Body of pancreas (tissue), 4 donors: ENCODE results near the gene GRAMD1C. TPM values are rescaled to one million over a fixed set of nuclear protein-coding genes. Genes with fewer than 3 reads are reported as not detected.

Experiments
- ATAC-seq: fragments of 150-250 bp; one replicate; pipeline ENCODE4 v1.9.1; 2016
- DNase-seq, 4 donors: peaks; one replicate each; pipeline ENCODE4 v3.0.0-alpha.2; 2019
- H3K27ac ChIP-seq, 4 donors: fragments of 200-600 bp; sonication (generic); 1 replicate in 3 of 4; 2 replicates in 1 of 4; pipeline versions ENCODE4 v1.5.1 to v1.6.1; 2016 to 2019; ENCODE audit warnings: mild to moderate bottlenecking in 1 of 4, mixed read lengths in 1 of 4, moderate library complexity in 1 of 4
- H3K27me3 ChIP-seq, 2 donors: fragments of 200-600 bp; sonication (generic); one replicate each; pipeline ENCODE4 v1.6.0; 2016; ENCODE audit warnings: mild to moderate bottlenecking in 1 of 2
- H3K36me3 ChIP-seq, 2 donors: fragments of 200-600 bp; sonication (generic); replicated peaks in 1 of 2; 2 replicates each; pipeline ENCODE4 v1.5.1; 2016; ENCODE audit warnings: low read depth in 2 of 2; ENCODE audit not compliant: insufficient read depth in 1 of 2
- H3K4me1 ChIP-seq: fragments of 200-600 bp; sonication (generic); one replicate; pipeline ENCODE4 v1.6.0; 2016
- H3K4me3 ChIP-seq, 2 donors: fragments of 200-600 bp; sonication (generic); 1 replicate in 1 of 2; 2 replicates in 1 of 2; pipeline ENCODE4 v1.5.1; 2016 to 2019
- H3K9me3 ChIP-seq, 3 donors: fragments of 200-600 bp; sonication (generic); 1 replicate in 2 of 3; 2 replicates in 1 of 3; pipeline ENCODE4 v1.5.1; 2016
- POLR2A ChIP-seq, 3 donors: fragments of 450-650 bp; IDR thresholded peaks; one replicate each; pipeline ENCODE4 v1.6.1; 2016; ENCODE audit warnings: antibody characterized with exemption in 3 of 3, mild to moderate bottlenecking in 2 of 3
- WGBS, 2 donors: methylation state at CpG; one replicate each; pipeline ENCODE4 v1.1.5; 2017; 5-methylcytosine and 5-hydroxymethylcytosine counted together
- intact Hi-C: fragments of 100-400 bp; cut with DNase I; formaldehyde crosslinking; loops from one replicate; pipeline ENCODE4 v1.15.1; 2023
- total RNA-seq, 2 donors: library from RNA; depleted of rRNA; stranded (reverse); fragments of >200 nt; gene quantifications; one replicate each; pipeline ENCODE4 v1.1.0, GENCODE V29; 2016
- TF ChIP-seq, protein P1 (sequence below), 7 experiments: fragments of 450-650 bp in 4 of 7; fragments of 200-600 bp in 3 of 7; sonication (generic) in 3 of 7; IDR thresholded peaks; one replicate each; pipeline ENCODE4 v1.5.1; 2016 to 2019; ENCODE audit warnings: antibody characterized with exemption in 7 of 7

The GRAMD1C gene
- 10 to 100 TPM; 18.5 to 27.0 TPM for total RNA-seq

GRCh38 chr3:113838631-113839209 is at the start of gene GRAMD1C:
Gene GRAMD1C (plus strand): TSS chr3:113838788. CDS start chr3:113838910, 122 bp downstream.
- no peaks in the 10 kb centered on the region for H3K36me3 ChIP-seq
- no peaks in the 10 kb centered on the region for H3K9me3 ChIP-seq
- WGBS, 2 donors = 0 to 1% methylated on average over 16 to 47 of the region's 48 CpGs
- intact Hi-C loops = no loop called here
- H3K27me3 ChIP-seq = no peaks in the 10 kb centered on the region
- peak; percentile 88 for ATAC-seq
- TF ChIP-seq POLR2A (IDR thresholded peaks at IDR 0.05) = peak; percentile 10 to 65 (median 61)
- TF ChIP-seq, protein P1, sequence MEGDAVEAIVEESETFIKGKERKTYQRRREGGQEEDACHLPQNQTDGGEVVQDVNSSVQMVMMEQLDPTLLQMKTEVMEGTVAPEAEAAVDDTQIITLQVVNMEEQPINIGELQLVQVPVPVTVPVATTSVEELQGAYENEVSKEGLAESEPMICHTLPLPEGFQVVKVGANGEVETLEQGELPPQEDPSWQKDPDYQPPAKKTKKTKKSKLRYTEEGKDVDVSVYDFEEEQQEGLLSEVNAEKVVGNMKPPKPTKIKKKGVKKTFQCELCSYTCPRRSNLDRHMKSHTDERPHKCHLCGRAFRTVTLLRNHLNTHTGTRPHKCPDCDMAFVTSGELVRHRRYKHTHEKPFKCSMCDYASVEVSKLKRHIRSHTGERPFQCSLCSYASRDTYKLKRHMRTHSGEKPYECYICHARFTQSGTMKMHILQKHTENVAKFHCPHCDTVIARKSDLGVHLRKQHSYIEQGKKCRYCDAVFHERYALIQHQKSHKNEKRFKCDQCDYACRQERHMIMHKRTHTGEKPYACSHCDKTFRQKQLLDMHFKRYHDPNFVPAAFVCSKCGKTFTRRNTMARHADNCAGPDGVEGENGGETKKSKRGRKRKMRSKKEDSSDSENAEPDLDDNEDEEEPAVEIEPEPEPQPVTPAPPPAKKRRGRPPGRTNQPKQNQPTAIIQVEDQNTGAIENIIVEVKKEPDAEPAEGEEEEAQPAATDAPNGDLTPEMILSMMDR (IDR thresholded peaks at IDR 0.05) = peak; percentile 70 to 96 (median 88)
- H3K4me3 ChIP-seq = peak within 1 kb of the TSS; percentile 38 to 48
- H3K4me1 ChIP-seq = peaks cover 9% of the 10 kb centered on the region
- peak within 1 kb of the TSS; percentile 69 to 90 (median 86) for H3K27ac ChIP-seq
- DNase-seq = peak; percentile 85 to 93 (median 90)

DNA sequence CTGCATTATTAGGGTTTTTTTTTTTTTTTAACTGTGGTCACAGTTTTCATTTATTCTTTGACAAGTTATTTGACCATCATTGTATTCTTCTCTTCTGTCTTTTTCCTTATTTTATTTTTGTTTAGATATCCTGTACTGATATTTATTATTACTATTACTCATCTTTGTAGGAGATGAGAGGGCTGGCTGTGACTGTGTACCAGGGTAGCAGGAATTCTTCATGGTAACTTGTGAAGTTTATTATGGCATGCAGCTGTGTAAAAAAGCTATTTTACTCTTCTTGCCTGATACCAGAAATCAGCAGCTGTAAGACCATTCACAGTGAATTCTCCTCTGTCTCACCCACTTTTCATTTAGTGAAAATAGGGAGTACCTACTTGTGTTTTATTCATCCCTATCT is 47.2 kb upstream of the GRAMD1C start:
- H3K36me3 ChIP-seq = peaks cover 0 to 17% of the 10 kb centered on the region in 2 donors

GRCh38 chr3:113794526-113794925 is 44.1 kb upstream of the GRAMD1C start:
- 84 to 96% methylated on average over 4 of the region's 4 CpGs for WGBS, 2 donors
- no peaks in the 10 kb centered on the region for H3K4me1 ChIP-seq

More for the DNA sequence above, 47.2 kb upstream of the GRAMD1C start:
- H3K27ac ChIP-seq = no peak overlapping the region
- no peak overlapping the region for H3K4me3 ChIP-seq
- H3K9me3 ChIP-seq = no peaks in the 10 kb centered on the region
- ATAC-seq = no peak
- DNase-seq = no peak
- intact Hi-C loops = no loop called here
- H3K4me1 ChIP-seq = no peaks in the 10 kb centered on the region
- no peaks in the 10 kb centered on the region for H3K27me3 ChIP-seq
- TF ChIP-seq, protein P1 (IDR thresholded peaks at IDR 0.05) = no peak
- TF ChIP-seq POLR2A (IDR thresholded peaks at IDR 0.05) = no peak

GRCh38 chr3:113795693-113796092 is 42.9 kb upstream of the GRAMD1C start:
- DNase-seq = no peak
- peaks cover 0 to 17% of the 10 kb centered on the region in 2 donors for H3K36me3 ChIP-seq
- TF ChIP-seq, protein P1 (IDR thresholded peaks at IDR 0.05) = no peak
- H3K27me3 ChIP-seq = no peaks in the 10 kb centered on the region
- WGBS, 2 donors = 69 to 76% methylated on average over 4 of the region's 4 CpGs
- H3K9me3 ChIP-seq = no peaks in the 10 kb centered on the region
- H3K27ac ChIP-seq = no peak overlapping the region
- intact Hi-C loops = no loop called here
- no peaks in the 10 kb centered on the region for H3K4me1 ChIP-seq
- ATAC-seq = no peak
- no peak overlapping the region for H3K4me3 ChIP-seq

More at GRCh38 chr3:113794526-113794925, 44.1 kb upstream of the GRAMD1C start:
- no peak for TF ChIP-seq POLR2A (IDR thresholded peaks at IDR 0.05)
- TF ChIP-seq, protein P1 (IDR thresholded peaks at IDR 0.05) = no peak
- intact Hi-C loops = no loop called here
- Histone ChIP-seq H3K27ac (no peak overlapping the region), H3K36me3 (peaks cover 0 to 17% of the 10 kb centered on the region in 2 donors), H3K9me3 (no peaks in the 10 kb centered on the region), H3K27me3 (no peaks in the 10 kb centered on the region), H3K4me3 (no peak overlapping the region)
- ATAC-seq (no peak), DNase-seq (no peak)
